GM18873 (cell line): ENCODE data around the gene NBL1.
A peak's percentile ranks its signal among the peaks of the same experiment; 100 is the strongest.

ENCODE experiments used
- ATAC-seq: cut with Tn5 transposase; IDR thresholded peaks from one replicate; pipeline ENCODE4 v1.9.1; 2021; ENCODE audit warnings: mild to moderate bottlenecking, moderate library complexity, moderate number of reproducible peaks; ENCODE audit not compliant: unreplicated experiment, low FRiP score

Gene NBL1

GRCh38 chr1:19643602-19644394 lies at the start of gene NBL1:
TSS of gene NBL1 (plus strand) at chr1:19644311. CDS start at chr1:19655031, 10,720 bp downstream.
- ATAC-seq = no peak

DNA sequence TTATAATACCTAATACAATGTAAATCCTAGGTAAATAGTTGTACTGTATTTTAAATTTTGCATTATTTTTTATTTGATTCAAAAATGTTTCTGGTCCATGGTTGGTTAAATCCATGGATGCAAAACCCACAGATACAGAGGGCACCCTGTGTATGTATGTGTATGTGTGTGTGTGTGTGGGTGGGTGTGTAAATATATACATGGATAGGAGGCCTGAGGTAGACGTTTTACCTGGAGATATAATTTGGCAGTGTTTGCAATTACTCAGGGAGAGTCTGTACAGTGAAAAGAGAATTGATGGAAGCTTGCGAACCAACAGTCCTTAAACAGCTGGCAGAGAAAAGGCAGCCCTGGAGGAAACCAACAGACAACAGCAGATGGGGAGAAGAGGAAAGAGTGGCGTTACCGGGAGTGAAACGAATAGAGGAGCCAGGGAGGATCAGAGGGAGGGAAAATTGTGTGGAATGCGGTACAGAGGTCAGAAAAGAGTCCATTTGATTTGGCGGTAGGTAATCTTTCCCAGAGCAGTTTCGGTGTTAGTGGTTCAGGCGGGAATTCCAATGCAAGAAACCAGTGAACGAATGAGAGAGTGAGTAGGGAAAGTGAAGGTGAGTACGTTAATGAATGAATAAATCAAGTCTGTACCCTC lies 47.9 kb upstream of the NBL1 start:
- no peak for ATAC-seq

DNA sequence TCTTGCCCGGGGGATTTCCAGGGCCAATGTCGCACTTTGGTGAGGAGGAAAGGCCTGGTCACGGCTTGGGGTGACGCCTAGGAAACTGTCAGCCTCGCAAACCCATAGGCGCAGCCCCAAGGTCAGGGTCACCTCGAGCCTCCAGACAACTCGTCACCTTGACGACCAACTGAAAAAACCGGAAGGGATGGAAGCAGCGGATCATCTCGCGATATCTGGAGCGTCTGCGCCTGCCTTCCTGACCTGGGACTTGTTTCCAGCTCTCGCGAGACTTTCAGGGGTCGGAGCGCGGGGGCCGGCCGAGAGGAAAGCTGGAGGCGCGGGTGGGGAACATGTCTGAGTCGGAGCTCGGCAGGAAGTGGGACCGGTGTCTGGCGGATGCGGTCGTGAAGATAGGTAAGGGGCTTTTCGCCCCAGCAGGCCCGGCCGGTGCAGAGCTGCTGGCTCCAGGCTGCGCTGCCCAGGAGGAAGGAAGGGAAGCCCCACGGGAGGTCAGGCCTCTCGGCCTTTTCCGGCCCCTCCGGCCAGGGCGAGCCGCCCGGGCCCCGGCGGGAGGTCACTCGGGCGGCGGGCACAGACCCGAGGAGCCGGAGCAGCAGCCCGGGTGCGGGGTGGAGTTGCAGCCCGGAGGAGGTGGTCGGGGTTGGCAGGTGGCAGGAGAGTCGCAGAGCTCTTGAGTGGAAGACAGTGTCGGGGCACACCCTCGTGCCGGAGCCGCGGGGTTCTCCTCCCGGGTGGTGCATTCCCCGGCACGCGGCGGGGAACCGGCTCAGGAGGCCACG lies 47.2 kb upstream of the NBL1 start:
- peak; percentile 73 for ATAC-seq

DNA sequence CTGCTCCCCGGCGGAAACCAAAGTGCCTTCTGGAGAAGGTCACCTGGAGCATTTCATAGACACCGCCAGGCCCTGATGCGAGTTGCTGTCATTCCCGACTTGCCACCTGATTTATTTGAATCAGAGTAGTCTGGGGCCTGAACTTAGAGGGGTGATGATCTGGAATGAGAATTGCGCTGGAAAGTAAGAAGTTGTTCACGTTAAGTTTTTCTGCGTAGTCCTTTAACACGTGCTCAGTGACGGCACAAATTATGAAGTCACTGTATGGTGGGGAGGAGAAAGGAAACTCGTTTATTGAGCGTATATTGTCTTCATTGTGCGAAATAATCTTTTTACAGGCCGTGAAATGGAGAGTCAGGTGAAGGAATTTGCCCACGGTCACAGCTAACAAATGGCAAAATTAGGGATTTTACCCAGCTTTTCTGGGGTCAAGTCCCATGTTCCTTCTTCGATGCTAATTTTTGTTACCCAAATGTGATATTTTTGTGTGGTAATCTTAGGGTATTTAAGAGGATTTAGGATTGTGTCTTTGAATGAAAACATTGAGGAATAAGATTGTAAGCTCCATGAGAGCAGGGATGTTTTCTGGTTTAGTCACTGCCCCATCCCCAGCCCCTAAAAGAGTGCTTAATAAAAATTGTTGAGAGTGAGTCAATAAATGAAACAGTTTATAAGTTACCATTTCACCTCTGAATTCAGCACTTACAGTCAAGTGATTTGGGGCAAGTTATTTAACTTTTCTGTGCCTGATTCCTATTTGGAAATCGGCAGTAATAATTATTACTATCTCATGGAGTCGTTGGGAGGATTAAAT lies 46.4 kb upstream of the NBL1 start:
- ATAC-seq = no peak

GRCh38 chr1:19599810-19600209 lies 44.3 kb upstream of the NBL1 start:
- no peak for ATAC-seq

- ATAC-seq = no peak
Measured at GRCh38 chr1:19602486-19602885, 41.6 kb upstream of the NBL1 start.

GRCh38 chr1:19605967-19606366 lies 38.1 kb upstream of the NBL1 start:
- no peak for ATAC-seq

DNA sequence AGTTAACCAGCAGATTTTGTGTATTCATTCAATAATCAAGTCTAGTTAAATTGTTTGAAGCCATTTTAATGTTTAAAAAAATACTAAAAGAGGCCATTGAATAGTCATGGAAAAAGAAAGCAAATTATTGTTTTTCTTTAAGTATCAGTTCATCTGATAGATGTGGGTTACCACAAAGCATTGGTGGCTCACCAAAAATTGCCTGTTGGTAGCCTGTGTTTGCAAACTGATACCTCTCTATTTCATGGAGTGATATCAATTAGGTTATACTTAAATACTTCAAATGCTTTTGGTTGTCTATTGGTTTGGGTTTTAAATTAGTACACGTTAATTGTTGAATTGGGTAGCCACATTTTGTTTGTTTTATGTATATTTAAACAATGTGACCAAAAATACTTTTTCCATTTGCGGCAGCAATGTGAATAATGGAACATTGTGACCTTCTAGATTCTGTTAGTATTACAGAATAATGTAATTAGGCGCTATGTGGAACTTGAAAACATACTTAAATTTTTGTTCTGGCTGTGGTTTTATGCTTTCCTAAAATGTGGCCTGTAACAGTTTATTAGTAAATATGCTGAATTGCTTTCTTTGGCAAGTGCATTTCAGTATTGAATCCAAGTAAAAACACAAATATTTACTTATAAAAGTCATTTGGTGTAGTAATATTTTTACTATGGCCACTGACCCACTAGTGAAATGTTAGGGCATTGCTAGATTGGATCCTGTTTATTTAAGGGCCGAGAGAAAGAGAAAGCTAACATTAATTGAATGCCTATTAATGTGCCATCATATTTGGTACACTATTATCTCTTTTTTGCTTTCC lies 37.1 kb upstream of the NBL1 start:
- ATAC-seq = no peak

DNA sequence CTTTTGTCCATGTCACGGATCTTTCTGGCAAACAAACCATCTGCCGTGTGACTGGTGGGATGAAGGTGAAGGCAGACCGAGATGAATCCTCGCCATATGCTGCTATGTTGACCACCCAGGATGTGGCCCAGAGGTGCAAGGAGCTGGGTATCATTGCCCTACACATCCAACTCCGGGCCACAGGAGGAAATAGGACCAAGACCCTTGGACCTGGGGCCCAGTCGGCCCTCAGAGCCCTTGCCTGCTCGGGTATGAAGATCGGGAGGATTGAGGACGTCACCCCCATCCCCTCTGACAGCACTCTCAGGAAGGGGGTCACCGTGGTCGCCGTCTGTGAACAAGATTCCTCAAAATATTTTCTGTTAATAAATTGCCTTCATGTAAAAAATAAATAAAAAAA lies 35.9 kb upstream of the NBL1 start:
- no peak for ATAC-seq

DNA sequence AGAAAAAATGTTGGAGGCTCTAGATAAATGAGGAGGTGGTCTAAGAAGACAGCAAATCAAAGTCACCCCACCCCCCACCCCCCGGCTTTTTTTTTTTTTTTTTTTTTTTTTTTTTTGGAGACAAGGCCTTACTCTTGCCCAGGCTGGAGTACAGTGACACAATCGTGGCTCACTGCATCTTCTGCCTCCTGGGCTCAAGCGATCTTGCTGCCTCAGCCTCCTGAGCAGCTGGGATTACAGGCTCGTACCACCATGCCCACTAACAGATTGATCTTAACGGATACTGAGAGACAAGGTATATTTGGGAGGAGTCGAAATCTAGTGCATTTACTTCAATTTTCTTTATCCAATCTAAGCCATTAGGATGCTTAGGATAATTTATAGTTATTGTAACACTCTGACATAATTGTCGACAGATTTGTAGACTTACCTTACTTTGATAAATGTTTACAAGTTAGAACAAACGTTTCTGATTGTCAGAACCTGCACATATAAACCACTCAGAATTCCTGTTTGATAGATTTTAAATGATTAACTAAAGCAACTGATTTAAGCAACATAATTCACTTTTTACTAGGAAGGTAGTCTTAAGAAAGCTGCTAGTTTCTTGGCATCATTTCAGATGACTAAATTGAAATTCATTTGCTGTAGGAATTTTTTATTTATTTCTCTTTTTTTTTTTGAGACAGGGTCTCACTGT lies 33.7 kb upstream of the NBL1 start:
- no peak for ATAC-seq

GRCh38 chr1:19612530-19612929 lies 31.6 kb upstream of the NBL1 start:
- ATAC-seq = no peak

DNA sequence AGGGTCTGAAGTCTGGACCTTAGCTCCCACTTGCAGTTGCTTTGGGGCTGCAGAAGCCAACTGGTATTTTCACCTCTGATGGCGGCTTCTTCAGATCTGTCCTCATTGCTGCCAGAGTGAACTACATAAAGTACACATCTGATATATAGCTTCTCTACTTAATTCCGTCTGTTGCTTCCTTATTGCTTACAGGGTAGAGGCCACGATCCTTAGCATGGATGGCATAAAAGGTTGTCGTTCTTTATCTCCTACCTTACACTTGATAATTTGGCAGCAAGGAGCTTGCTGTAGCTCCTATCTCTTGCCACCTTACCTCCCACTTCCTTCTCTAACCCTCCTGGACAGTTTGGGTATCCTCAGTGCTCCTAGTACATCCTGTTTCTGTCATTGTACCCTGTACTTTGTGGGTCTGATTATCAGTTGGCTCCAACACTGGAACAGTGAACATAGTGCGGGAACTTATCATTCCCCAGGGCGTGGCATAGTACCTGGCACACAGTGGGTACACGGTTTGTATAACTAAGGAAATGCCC lies 30.9 kb upstream of the NBL1 start:
- ATAC-seq = no peak

GRCh38 chr1:19615438-19615837 lies 28.7 kb upstream of the NBL1 start:
- ATAC-seq = no peak

DNA sequence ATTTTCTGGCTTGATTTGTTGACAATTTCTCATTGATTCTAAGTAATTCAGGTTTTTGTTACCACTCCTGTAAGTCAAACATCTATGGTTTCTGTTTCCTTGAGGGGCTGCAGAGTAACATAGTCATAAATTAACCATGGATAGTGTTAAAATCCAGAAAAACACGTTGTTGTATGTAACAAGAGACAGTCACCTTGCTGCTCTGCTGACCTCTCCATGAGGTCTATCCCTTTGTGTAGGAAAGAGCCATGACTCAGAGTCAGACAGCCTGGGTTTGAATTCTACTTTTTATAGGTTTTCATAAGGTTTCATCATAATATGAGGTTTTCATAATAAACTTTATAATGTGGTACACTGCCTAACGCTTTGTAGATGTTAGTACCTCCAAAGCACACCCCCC lies 27.6 kb upstream of the NBL1 start:
- ATAC-seq = no peak

DNA sequence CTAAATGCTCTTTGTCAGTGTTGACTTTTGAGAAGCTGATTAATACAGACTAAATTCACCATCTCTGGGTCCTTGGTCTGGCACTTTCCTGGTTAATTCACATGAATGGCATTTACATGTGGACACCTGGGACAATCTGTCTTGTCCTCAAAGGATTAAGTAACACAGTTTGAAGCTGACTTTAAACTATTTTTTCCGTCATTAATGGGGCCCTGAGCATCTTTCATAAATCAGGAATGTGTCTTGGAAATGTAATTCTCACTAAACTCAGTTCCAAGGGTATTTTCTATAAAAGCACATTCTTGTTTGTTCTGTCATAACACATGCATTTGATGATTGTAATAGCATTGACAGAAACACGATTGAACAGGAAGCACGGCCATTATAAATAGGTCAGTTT lies 26.7 kb upstream of the NBL1 start:
- no peak for ATAC-seq

GRCh38 chr1:19618428-19618827 lies 25.7 kb upstream of the NBL1 start:
- ATAC-seq = no peak

GRCh38 chr1:19619697-19620384 lies 24.3 kb upstream of the NBL1 start:
- ATAC-seq = no peak

- ATAC-seq = no peak
Measured at GRCh38 chr1:19620786-19621185, 23.3 kb upstream of the NBL1 start.
